K562 (cell line): Measurements from ENCODE around the gene PSORS1C2. TPM values are rescaled to one million over a fixed set of nuclear protein-coding genes. Genes with fewer than 3 reads are reported as not detected.

Experiments
- CCNT2 ChIP-seq: IDR thresholded peaks from 2 replicates; pipeline ENCODE4 v1.6.1; 2011; ENCODE audit warnings: borderline replicate concordance, low read depth, mild to moderate bottlenecking, moderate library complexity, mixed read lengths, low read length; ENCODE audit not compliant: insufficient read length; ENCODE audit errors: extremely low read depth
- COPS2 ChIP-seq: fragments of 450-650 bp; conservative IDR thresholded peaks from 2 replicates; pipeline ENCODE4 v1.6.1; 2016; ENCODE audit warnings: mild to moderate bottlenecking, moderate library complexity
- CXXC5 ChIP-seq: fragments of 250-450 bp; sonication (Bioruptor Pico); IDR thresholded peaks from 2 replicates; pipeline ENCODE4 v1.8.0; 2022; ENCODE audit warnings: inconsistent platforms, mild to moderate bottlenecking, moderate library complexity
- ELF4 ChIP-seq: fragments of 450-650 bp; formaldehyde crosslinking; IDR thresholded peaks from 2 replicates; pipeline ENCODE4 v1.4.0; 2022; ENCODE audit warnings: missing genetic modification characterization
- EP400 ChIP-seq: fragments of 450-650 bp; IDR thresholded peaks from 2 replicates; pipeline ENCODE4 v1.6.1; 2017; ENCODE audit warnings: antibody characterized with exemption, mild to moderate bottlenecking, moderate library complexity
- FOXA1 ChIP-seq: fragments of 450-650 bp; IDR thresholded peaks from 2 replicates; pipeline ENCODE4 v1.6.1; 2016; ENCODE audit warnings: mild to moderate bottlenecking, borderline replicate concordance
- HOXB6 ChIP-seq: fragments of 250-450 bp; sonication (Bioruptor Pico); IDR thresholded peaks from 2 replicates; pipeline ENCODE4 v1.5.1; 2022; ENCODE audit warnings: mild to moderate bottlenecking, borderline replicate concordance
- POLR2G ChIP-seq: fragments of 200-400 bp; formaldehyde crosslinking; IDR thresholded peaks from 2 replicates; pipeline ENCODE4 v1.6.1; 2017; ENCODE audit warnings: low read depth, mild to moderate bottlenecking, antibody characterized with exemption, low read length, moderate library complexity
- SRSF7 ChIP-seq: fragments of 200-400 bp; formaldehyde crosslinking; optimal IDR thresholded peaks from 2 replicates; pipeline ENCODE3; 2017; ENCODE audit warnings: mild to moderate bottlenecking, low read depth, low read length
- TAF7 ChIP-seq: fragments of 450-650 bp; IDR thresholded peaks from 2 replicates; pipeline ENCODE4 v1.6.1; 2016; ENCODE audit warnings: missing genetic modification characterization, missing compliant biosample characterization
- THRAP3 ChIP-seq: fragments of 450-650 bp; IDR thresholded peaks from 2 replicates; pipeline ENCODE4 v1.6.1; 2016; ENCODE audit warnings: mild to moderate bottlenecking, inconsistent platforms, borderline replicate concordance
- U2AF1 ChIP-seq: fragments of 200-400 bp; formaldehyde crosslinking; optimal IDR thresholded peaks from 2 replicates; pipeline ENCODE3; 2017; ENCODE audit warnings: mild to moderate bottlenecking, low read depth, low read length, moderate library complexity
- ZNF184 ChIP-seq: sonication (generic); formaldehyde crosslinking; IDR thresholded peaks from 2 replicates; pipeline ENCODE4 v1.5.0; 2020; ENCODE audit warnings: missing genetic modification reagents
- ZNF217 ChIP-seq: sonication (generic); formaldehyde crosslinking; IDR thresholded peaks from 2 replicates; pipeline ENCODE4 v1.8.0; 2022; ENCODE audit warnings: mild to moderate bottlenecking, missing genetic modification reagents
- ZNF3 ChIP-seq: fragments of 250-450 bp; sonication (Bioruptor Pico); IDR thresholded peaks from 2 replicates; pipeline ENCODE4 v1.5.0; 2021; ENCODE audit warnings: mild to moderate bottlenecking, moderate library complexity
- ZNF830 ChIP-seq: fragments of 250-450 bp; sonication (Bioruptor Pico); IDR thresholded peaks from 2 replicates; pipeline ENCODE4 v1.5.0; 2021; ENCODE audit warnings: mild to moderate bottlenecking
- polyA plus RNA-seq, 8 experiments: library from polyadenylated mRNA; depleted of rRNA in 4 of 8; stranded (reverse) in 5 of 8; unstranded in 3 of 8; fragments of >200 nt; fragmentation: Nextera tagmentation in 2 of 8; fragmentation: Illumina TruSeq in 1 of 8; extraction: Ambion mirVana in 2 of 8; extraction: Trizol in 1 of 8; gene quantifications; 2 replicates each; pipeline versions ENCODE4 v1.2.1 to v1.2.3, GENCODE V29; 2011 to 2014; ENCODE audit warnings: inconsistent platforms in 1 of 8, missing spikeins in 1 of 8
- total RNA-seq, 7 experiments: library from RNA; depleted of rRNA in 6 of 7; stranded (reverse); fragments of >200 nt in 6 of 7; fragmentation: Illumina TruSeq in 2 of 7; extraction: Trizol in 2 of 7; gene quantifications; 2 replicates each; pipeline versions ENCODE4 v1.2.1 to v1.2.3, GENCODE V29; 2011 to 2021; ENCODE audit warnings: low replicate concordance in 1 of 7
- TF ChIP-seq, protein P1 (sequence below): sonication (generic); formaldehyde crosslinking; IDR thresholded peaks from 2 replicates; pipeline ENCODE4 v1.8.0; 2022; ENCODE audit warnings: missing genetic modification reagents, mild to moderate bottlenecking, borderline replicate concordance
- TF ChIP-seq, protein P2 (sequence below): fragments of 450-650 bp; formaldehyde crosslinking; conservative IDR thresholded peaks from 2 replicates; pipeline ENCODE4 v1.4.0; 2022; ENCODE audit warnings: mild to moderate bottlenecking, missing genetic modification characterization
- TF ChIP-seq, protein P3 (sequence below): fragments of 450-650 bp; IDR thresholded peaks from 2 replicates; pipeline ENCODE4 v1.7.1; 2018; ENCODE audit warnings: mild to moderate bottlenecking, low read depth; ENCODE audit not compliant: partially characterized antibody

Gene PSORS1C2
- total and polyA plus RNA-seq, 9 of the 15 experiments (the other 6 are each of a cell fraction or from before 2014, with no cell fraction given): not detected

DNA sequence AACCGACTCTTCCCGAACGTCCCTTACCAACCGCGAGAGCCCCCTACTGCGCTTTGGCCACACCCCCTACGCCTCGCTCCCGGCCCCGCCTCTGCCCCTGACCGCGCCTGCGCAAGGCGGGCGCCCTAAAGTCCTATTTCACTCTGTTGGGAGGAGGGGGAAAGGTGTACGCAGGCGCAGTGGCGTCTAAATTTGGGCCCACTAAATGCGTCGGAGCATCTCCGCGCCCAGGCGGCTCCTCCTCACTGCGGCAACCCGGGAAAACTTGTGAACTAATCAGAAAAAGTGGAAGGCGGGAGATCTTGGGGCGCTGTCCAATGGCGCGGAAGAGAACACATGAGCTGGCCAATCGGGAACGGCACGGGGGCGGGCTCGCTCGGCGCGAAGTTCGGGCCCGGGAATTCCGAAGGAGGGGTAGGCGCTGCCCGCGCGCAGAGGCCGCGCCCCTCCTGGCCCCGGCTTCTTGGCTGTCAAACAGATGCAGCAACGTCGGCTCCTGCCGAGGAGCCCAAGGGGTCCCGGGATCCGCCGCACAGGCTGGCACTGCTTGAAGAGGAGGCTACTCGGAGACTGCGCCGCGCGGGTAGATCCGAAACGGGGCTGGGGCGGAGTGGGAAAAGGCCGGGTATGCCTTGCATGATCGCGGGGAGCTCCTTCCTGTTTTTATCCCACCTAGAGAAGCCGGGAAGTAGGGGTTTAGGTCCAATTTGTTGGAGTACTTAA lies 19.4 kb upstream of the PSORS1C2 start, which contains the start of gene TCF19 (continued):
- TF ChIP-seq, protein P1, sequence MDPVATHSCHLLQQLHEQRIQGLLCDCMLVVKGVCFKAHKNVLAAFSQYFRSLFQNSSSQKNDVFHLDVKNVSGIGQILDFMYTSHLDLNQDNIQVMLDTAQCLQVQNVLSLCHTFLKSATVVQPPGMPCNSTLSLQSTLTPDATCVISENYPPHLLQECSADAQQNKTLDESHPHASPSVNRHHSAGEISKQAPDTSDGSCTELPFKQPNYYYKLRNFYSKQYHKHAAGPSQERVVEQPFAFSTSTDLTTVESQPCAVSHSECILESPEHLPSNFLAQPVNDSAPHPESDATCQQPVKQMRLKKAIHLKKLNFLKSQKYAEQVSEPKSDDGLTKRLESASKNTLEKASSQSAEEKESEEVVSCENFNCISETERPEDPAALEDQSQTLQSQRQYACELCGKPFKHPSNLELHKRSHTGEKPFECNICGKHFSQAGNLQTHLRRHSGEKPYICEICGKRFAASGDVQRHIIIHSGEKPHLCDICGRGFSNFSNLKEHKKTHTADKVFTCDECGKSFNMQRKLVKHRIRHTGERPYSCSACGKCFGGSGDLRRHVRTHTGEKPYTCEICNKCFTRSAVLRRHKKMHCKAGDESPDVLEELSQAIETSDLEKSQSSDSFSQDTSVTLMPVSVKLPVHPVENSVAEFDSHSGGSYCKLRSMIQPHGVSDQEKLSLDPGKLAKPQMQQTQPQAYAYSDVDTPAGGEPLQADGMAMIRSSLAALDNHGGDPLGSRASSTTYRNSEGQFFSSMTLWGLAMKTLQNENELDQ (CRISPR knock-in tag): no peak
- no peak for TF ChIP-seq FOXA1
- no peak for TF ChIP-seq COPS2
- peak; percentile 85 for TF ChIP-seq POLR2G
- peak; percentile 97 for TF ChIP-seq CXXC5
- TF ChIP-seq SRSF7: no peak
- peak; percentile 20 for TF ChIP-seq CCNT2
- TF ChIP-seq, protein P2, sequence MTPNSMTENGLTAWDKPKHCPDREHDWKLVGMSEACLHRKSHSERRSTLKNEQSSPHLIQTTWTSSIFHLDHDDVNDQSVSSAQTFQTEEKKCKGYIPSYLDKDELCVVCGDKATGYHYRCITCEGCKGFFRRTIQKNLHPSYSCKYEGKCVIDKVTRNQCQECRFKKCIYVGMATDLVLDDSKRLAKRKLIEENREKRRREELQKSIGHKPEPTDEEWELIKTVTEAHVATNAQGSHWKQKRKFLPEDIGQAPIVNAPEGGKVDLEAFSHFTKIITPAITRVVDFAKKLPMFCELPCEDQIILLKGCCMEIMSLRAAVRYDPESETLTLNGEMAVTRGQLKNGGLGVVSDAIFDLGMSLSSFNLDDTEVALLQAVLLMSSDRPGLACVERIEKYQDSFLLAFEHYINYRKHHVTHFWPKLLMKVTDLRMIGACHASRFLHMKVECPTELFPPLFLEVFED (CRISPR knock-in tag): no peak
- TF ChIP-seq ZNF830 (CRISPR knock-in tag): no peak
- TF ChIP-seq ELF4 (CRISPR knock-in tag): no peak
- no peak for TF ChIP-seq ZNF184 (CRISPR knock-in tag)
- no peak for TF ChIP-seq THRAP3
- no peak for TF ChIP-seq U2AF1
- no peak for TF ChIP-seq HOXB6 (CRISPR knock-in tag)
- no peak for TF ChIP-seq ZNF3 (CRISPR knock-in tag)
- TF ChIP-seq, protein P3, sequence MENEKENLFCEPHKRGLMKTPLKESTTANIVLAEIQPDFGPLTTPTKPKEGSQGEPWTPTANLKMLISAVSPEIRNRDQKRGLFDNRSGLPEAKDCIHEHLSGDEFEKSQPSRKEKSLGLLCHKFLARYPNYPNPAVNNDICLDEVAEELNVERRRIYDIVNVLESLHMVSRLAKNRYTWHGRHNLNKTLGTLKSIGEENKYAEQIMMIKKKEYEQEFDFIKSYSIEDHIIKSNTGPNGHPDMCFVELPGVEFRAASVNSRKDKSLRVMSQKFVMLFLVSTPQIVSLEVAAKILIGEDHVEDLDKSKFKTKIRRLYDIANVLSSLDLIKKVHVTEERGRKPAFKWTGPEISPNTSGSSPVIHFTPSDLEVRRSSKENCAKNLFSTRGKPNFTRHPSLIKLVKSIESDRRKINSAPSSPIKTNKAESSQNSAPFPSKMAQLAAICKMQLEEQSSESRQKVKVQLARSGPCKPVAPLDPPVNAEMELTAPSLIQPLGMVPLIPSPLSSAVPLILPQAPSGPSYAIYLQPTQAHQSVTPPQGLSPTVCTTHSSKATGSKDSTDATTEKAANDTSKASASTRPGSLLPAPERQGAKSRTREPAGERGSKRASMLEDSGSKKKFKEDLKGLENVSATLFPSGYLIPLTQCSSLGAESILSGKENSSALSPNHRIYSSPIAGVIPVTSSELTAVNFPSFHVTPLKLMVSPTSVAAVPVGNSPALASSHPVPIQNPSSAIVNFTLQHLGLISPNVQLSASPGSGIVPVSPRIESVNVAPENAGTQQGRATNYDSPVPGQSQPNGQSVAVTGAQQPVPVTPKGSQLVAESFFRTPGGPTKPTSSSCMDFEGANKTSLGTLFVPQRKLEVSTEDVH: peak; percentile 96
- no peak; the same call in 1 of the 2 replicates for TF ChIP-seq EP400
- 0 out of 2 replicates have a peak, but pooled peaks have one; percentile 53 for TF ChIP-seq TAF7 (tag)
- no peak for TF ChIP-seq ZNF217 (CRISPR knock-in tag)
